ENCODE results near the gene FBXL20. TPM values are rescaled to one million over a fixed set of nuclear protein-coding genes. Genes with fewer than 3 reads are reported as not detected.
A peak's percentile ranks its signal among the peaks of the same experiment; 100 is the strongest.

The FBXL20 gene
- polyA plus RNA-seq, 6 donors from 2014 or later = 0.74 to 7.2 (median 4.0) TPM

DNA sequence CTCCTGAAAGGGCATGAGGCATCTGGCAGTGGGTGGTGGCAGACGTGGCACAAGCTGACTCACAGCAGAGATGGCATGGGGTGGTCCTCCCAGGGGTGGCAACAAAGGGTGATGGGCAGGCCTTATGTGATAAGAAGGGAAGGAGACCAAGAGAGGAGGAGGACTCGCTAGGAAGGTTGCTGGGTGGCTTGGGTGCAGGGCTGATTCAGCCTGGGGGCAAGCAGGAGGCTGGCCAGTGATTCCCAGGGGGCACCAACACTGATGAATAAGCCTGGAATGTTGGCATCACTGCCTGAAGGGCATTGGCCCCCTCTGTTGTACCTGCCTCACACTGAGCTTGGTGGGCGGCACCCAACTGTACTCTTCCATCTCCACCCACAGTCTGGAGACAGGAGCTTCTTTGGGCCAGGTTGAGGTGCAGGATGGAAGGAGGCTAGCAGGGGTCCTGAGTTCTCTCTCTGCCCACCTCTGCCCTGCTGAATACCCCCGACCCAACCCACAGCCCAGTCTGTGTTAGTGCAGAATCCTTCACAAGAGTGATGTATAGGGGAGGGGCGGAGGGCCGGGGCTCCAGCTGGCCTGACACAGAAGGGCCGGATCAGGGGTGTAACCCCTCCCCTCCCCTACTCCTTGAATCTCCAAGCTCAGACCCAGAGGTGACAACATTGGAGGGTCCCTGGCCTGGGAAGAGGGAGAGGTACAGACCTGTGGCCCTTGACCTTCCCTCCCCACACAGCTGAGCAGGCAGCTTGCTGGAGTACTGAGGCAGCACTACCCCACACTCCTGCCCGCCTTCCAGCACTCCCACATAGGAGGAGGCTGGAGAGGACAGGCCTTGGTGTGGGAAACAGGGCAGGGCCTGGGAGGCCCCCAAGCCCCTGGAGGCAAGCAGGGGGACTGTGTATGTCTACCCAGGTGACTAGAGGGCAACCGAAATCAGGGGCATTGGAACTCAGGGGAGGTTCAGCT, 178.3 kb downstream of the FBXL20 start:
- peaks cover 0 to 3% (median 0%) of the 10 kb centered on the region in 7 donors for H3K9me3 Mint-ChIP-seq
- H3K27me3 Mint-ChIP-seq = peaks cover 32 to 72% (median 62%) of the 10 kb centered on the region in 3 donors
- H3K36me3 Mint-ChIP-seq = peaks cover 0 to 7% of the 10 kb centered on the region in 2 donors
- H3K4me1 Mint-ChIP-seq = peaks cover 12 to 19% (median 15%) of the 10 kb centered on the region in 3 donors
- no peak for ATAC-seq (ENCODE audit: low read depth in 2 of 2)
- peak overlapping the region in 5 of 8 donors; percentile 56 to 91 (median 78) for H3K4me3 Mint-ChIP-seq
- DNase-seq = no peak
- peak overlapping the region in 1 of 6 donors; percentile 95 for H3K27ac Mint-ChIP-seq

DNA sequence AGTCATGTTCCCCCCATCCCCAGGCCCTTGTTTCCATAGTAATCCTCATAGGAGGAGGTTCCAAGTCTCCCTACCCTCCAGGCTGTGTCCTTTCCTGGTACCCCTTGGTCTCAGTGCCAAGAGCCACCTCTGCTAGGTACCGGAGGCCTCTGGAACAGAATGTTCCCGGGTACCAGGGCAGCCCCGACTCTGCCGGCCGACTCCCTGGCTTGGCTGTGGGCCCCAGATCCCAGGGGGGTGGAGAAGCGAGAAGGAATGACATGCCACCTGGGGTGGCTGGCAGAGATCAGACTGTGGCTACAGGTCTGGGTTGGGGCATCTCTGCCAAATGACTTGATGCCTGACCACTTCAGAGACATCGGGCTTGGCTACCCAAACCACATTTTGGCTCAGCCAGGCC, 179.3 kb downstream of the FBXL20 start:
- Mint-ChIP-seq H3K9me3 (peaks cover 0 to 3% (median 0%) of the 10 kb centered on the region in 7 donors), H3K36me3 (peaks cover 0 to 7% of the 10 kb centered on the region in 2 donors)

DNA sequence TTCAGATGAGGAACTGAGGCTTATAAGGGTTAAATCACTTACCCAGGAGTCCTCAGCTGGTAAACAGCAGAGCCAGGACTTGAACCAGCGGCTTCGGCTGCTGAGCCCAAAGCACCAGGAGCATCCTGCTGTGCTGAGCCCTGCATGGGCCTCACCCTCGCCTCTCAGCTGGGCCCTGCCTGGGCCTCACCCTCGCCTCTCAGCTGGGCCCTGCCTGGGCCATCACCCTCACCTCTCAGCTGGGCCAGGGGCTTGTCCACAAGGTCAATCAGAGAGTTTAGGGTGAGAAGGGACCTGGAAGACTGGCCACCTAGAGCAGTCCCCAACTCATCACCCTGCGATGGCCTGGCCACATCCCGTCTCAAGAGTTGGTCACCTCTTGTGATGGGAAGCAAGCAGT, 179.9 kb downstream of the FBXL20 start:
- Mint-ChIP-seq H3K27ac (no peak overlapping the region), H3K36me3 (peaks cover 0 to 7% of the 10 kb centered on the region in 2 donors), H3K4me1 (peaks cover 12 to 20% (median 19%) of the 10 kb centered on the region in 3 donors), H3K9me3 (peaks cover 0 to 3% (median 0%) of the 10 kb centered on the region in 7 donors), H3K4me3 (no peak overlapping the region), H3K27me3 (peaks cover 28 to 76% (median 65%) of the 10 kb centered on the region in 3 donors)
- DNase-seq (no peak), ATAC-seq (ENCODE audit: low read depth in 2 of 2) (no peak)

More for the DNA sequence above, 179.3 kb downstream of the FBXL20 start:
- no peak overlapping the region for H3K27ac Mint-ChIP-seq
- no peak overlapping the region for H3K4me3 Mint-ChIP-seq
- no peak for DNase-seq
- ATAC-seq (ENCODE audit: low read depth in 2 of 2) = no peak
- peaks cover 26 to 72% (median 62%) of the 10 kb centered on the region in 3 donors for H3K27me3 Mint-ChIP-seq
- H3K4me1 Mint-ChIP-seq = peaks cover 12 to 19% (median 17%) of the 10 kb centered on the region in 3 donors

DNA sequence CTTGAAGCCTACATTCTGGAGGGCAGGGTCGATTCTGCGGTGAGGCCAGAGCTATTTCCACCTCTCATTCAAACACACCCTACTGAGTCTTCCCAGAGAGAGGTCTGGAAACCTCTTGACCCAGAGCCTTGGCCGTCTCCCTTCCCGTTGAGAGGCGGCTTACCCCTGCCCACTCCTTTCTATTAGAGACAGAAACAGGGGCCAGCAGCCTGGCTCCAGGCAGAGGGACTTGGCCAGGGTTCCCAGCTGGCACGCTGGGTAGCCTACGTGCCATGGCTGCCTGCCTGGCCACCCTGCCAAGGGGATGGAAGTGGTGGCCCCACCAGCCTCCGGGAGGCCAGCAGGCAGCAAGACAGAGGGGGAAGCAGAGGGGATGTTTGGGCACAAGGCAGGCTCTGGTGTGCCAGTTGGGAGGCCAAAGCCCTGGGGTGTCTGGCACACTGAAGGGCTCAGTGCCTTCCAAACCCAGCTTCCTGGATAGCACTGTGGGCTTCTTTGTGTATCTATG, 181.7 kb downstream of the FBXL20 start:
- DNase-seq = no peak
- no peak overlapping the region for H3K4me3 Mint-ChIP-seq
- peaks cover 0 to 3% (median 0%) of the 10 kb centered on the region in 7 donors for H3K9me3 Mint-ChIP-seq
- H3K27me3 Mint-ChIP-seq = peaks cover 25 to 83% (median 75%) of the 10 kb centered on the region in 3 donors
- ATAC-seq (ENCODE audit: low read depth in 2 of 2) = no peak
- H3K36me3 Mint-ChIP-seq = peaks cover 0 to 14% of the 10 kb centered on the region in 2 donors
- no peak overlapping the region for H3K27ac Mint-ChIP-seq
- H3K4me1 Mint-ChIP-seq = peaks cover 2 to 14% (median 14%) of the 10 kb centered on the region in 3 donors

DNA sequence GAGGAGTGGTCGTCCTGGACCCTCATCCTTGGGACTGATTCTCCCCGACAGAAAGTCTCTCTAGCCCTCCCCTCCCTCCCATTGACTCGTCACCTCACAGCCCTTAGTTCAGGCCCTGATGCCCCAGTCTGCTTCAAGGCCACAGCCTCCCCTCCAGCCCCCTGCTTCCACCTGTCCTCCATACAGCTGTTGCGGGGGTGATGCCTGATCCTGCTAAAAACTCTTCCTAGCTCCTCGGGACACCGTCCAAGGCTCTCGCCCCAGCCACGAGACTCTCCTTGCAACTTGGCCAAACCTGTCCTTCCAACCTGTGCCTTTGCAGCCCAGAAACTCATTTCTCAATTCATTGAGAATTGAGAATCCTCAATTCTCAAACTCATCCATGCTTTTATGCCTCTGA, 182.5 kb downstream of the FBXL20 start:
- Mint-ChIP-seq H3K4me1 (peaks cover 0 to 10% (median 9%) of the 10 kb centered on the region in 3 donors), H3K36me3 (peaks cover 0 to 11% of the 10 kb centered on the region in 2 donors), H3K27me3 (peaks cover 25 to 83% (median 74%) of the 10 kb centered on the region in 3 donors), H3K9me3 (peaks cover 0 to 3% (median 0%) of the 10 kb centered on the region in 7 donors), H3K27ac (no peak overlapping the region), H3K4me3 (no peak overlapping the region)
- ATAC-seq (ENCODE audit: low read depth in 2 of 2) = no peak
- no peak for DNase-seq

DNA sequence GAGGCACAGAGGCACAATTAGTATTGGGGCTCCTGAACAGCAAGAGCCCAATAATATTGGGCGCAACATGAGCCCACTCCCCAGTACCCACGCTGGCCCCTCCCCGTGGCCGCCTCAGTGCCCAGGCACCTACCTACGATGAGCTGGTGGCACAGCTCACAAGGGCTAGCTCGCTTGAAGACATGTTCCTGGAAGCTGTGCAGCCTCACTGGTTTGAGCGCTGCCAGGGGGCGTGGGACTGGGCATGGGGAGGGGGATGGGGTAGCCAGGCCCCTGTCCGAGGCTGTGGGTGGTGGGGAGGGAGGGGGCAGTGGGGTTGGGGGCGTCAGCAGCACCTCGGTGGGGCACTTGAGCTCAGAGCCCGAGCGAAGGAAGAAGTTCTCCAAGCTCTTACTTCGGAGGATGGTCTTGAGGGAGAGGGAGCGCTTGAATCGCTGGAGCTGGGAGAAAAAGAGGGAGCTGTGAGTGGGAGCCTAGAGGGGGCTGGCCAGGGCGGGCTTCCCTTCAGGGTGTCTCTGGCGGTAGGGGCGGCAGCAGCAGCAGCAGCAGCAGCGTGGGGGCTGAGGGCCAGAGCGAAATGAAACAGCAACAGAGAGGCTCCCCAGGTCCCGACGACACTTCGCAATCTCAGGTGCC, 183.6 kb downstream of the FBXL20 start:
- Mint-ChIP-seq H3K9me3 (peaks cover 0 to 3% (median 0%) of the 10 kb centered on the region in 7 donors), H3K27ac (no peak overlapping the region), H3K4me1 (peaks cover 0 to 8% (median 7%) of the 10 kb centered on the region in 3 donors), H3K4me3 (peak overlapping the region in 1 of 8 donors; percentile 6), H3K36me3 (peaks cover 0 to 7% of the 10 kb centered on the region in 2 donors), H3K27me3 (peaks cover 21 to 82% (median 72%) of the 10 kb centered on the region in 3 donors)
- ATAC-seq (ENCODE audit: low read depth in 2 of 2) (no peak), DNase-seq (no peak)

DNA sequence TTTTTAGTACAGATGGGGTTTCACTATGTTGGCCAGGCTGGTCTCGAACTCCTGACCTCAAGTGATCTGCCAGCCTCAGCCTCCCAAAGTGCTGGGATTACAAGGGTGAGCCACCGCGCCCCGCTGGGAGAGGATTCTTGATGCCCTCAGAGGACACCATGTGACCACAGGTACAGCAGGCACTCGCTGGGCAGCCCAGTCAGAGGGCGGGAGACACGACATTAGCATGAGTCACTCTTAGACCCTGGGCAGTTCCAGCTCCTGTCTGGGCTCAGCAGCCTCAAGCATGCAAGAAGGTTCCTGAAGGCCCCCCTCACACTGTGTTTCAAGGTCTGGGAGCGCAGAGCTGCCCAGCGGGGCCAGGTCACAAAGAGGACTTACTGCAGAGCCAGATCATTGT, 187.6 kb downstream of the FBXL20 start:
- DNase-seq = no peak
- Mint-ChIP-seq H3K4me1 (peaks cover 15 to 22% (median 22%) of the 10 kb centered on the region in 3 donors), H3K4me3 (no peak overlapping the region), H3K9me3 (peaks cover 0 to 3% (median 0%) of the 10 kb centered on the region in 7 donors), H3K36me3 (peaks cover 0 to 7% of the 10 kb centered on the region in 2 donors), H3K27ac (no peak overlapping the region), H3K27me3 (peaks cover 15 to 67% (median 51%) of the 10 kb centered on the region in 3 donors)
- ATAC-seq (ENCODE audit: low read depth in 2 of 2) = no peak

DNA sequence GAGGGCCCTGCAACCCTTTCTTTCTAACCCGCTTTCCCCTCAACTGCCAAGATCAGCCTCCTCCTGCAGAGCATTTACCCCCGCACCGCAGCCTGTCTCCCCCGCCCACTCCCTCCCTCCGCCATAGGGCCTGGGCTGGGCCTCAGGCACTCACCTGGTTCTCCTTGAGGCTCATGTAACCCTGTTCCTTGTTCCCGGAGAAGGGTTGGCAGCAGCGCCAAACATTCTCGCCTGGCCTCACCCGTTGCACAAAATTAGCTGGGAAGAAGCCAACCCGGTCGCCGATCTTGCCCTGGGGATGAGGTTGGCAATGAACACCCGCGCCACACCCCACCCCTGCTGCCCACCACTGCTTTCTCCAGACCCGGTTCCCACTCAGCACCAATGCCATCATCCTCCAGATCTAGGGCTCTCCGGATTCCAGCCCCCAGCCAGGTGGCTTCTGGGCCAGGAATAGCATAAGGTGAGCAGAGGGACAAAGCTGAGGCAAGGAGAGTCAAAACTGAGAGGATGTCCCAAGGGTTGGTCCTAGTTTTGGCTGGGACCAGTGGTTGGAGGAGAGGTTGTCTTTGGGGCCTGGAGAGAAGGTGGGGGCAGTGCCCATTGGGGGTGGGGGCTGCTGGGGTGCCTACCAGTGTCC, 188.5 kb downstream of the FBXL20 start:
- Mint-ChIP-seq H3K9me3 (peaks cover 0 to 3% (median 0%) of the 10 kb centered on the region in 7 donors), H3K4me3 (peak overlapping the region in 1 of 8 donors; percentile 61), H3K27me3 (peaks cover 15 to 63% (median 45%) of the 10 kb centered on the region in 3 donors), H3K36me3 (peaks cover 0 to 7% of the 10 kb centered on the region in 2 donors), H3K4me1 (peaks cover 24 to 30% (median 27%) of the 10 kb centered on the region in 3 donors), H3K27ac (no peak overlapping the region)
- ATAC-seq (ENCODE audit: low read depth in 2 of 2) = no peak
- no peak for DNase-seq

DNA sequence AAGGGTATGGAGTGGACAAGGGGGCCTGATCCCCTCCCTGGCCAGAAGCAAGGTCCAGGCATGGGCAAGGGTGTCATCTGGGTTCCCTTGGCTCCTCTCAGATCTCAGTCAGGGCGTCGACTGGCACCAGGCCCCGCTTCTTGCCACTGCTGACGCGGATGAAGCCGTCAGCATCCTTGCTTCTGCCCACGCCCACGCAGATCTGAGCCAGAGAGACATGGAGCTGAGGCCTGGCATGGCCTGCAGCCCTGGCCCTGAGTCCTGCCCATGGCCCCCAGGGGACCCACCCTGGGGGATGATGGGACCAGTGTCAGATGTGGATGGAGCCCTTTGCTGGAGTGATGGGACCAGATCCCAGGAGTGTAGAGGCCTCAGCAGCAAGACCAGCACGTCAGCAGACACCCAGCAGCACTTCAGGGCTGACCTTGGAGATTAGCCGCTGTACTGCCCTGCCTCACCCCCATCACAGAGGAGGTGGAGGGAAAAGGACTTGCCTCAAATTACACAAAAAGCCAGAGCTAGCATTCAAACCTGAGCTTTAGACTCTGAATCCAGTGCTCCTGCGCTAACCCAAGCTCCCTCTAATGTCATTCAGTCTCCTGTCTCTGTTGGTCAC, 189.1 kb downstream of the FBXL20 start:
- peak overlapping the region in 1 of 6 donors; percentile 65 for H3K27ac Mint-ChIP-seq
- H3K36me3 Mint-ChIP-seq = peaks cover 0 to 7% of the 10 kb centered on the region in 2 donors
- peaks cover 13 to 56% (median 39%) of the 10 kb centered on the region in 3 donors for H3K27me3 Mint-ChIP-seq
- peaks cover 0 to 3% (median 0%) of the 10 kb centered on the region in 7 donors for H3K9me3 Mint-ChIP-seq
- ATAC-seq (ENCODE audit: low read depth in 2 of 2) (no peak), DNase-seq (no peak)
- H3K4me1 Mint-ChIP-seq = peaks cover 25 to 32% (median 32%) of the 10 kb centered on the region in 3 donors
- H3K4me3 Mint-ChIP-seq = peak overlapping the region in 2 of 8 donors; percentile 22 to 61

DNA sequence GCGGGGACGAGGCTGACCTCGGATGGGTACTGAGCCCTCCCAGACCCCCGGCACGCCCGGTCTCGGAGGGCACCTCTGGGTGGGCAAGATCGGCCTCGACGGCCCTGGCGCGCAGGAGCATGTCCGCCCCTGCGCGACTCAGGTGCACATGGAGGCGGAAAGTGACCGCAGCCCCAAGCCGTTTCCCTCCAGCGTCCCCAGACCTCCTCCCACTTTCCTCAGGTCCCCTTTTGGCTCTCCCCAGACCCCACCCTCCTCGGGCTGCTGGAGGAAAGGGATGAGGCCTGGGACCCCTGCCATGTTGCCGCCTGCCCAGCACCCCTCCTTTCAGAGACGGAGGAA, 191.4 kb downstream of the FBXL20 start:
- Mint-ChIP-seq H3K9me3 (no peaks in the 10 kb centered on the region), H3K27me3 (peaks cover 3 to 34% (median 16%) of the 10 kb centered on the region in 3 donors), H3K4me1 (peaks cover 34 to 39% (median 36%) of the 10 kb centered on the region in 3 donors), H3K4me3 (peak overlapping the region; percentile 18 to 86 (median 77)), H3K36me3 (peaks cover 1 to 2% of the 10 kb centered on the region in 2 donors), H3K27ac (peak overlapping the region in 4 of 6 donors; percentile 36 to 82 (median 42))
- DNase-seq (no peak), ATAC-seq (ENCODE audit: low read depth in 2 of 2) (no peak)

DNA sequence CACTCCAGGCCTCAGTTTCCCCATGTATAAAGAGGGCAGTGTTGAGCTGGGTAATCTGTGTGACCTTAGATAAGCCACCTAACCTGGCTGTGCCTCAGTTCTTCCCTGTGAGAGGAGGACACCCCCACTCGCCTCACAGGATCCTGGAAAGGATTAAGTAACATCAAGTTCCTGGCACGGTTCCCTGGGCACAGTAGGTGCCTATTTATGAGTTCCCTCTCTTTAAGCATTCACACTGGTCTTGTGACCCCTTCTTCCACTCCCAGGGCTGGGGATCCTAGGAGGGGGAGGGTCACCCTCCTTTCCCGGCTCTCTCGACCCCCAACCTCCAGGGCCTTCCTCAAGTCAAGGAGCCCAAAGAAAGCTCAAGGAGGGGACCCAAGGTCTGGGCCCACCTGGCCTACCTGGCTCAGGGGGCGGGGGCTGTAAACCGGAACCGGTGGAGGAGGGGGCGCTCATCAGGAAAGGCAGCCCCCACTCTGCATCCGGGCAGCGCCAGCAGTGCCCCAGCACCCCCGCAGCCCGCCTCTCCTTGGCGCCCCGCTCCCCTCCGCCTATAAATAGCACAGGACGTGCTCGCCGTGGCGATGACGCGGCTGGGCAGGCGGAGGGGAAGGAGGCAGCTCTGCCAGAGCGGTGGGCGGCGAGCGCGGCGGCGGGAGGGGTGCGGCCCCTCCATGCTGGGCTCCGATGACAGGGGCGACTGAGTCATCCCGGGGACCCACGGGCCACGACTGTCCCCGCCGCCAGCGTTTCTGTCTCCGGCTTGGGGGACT, 191.9 kb downstream of the FBXL20 start:
- Mint-ChIP-seq H3K27ac (peak overlapping the region in 5 of 6 donors; percentile 30 to 86 (median 83)), H3K27me3 (peaks cover under 1 to 28% (median 11%) of the 10 kb centered on the region in 3 donors), H3K4me1 (peaks cover 34 to 40% (median 37%) of the 10 kb centered on the region in 3 donors), H3K9me3 (no peaks in the 10 kb centered on the region), H3K4me3 (peak overlapping the region; percentile 74 to 90 (median 78)), H3K36me3 (peaks cover 4 to 5% of the 10 kb centered on the region in 2 donors)
- ATAC-seq (ENCODE audit: low read depth in 2 of 2) (peak; percentile 43 to 52), DNase-seq (peak; percentile 67)

Measured in naive B cell (primary cell).